GM21786 (cell line): ENCODE data around the gene NMRK2.
"Not testable (repeated sequence)": the region's sequence is repeated elsewhere in the genome, so short reads cannot be mapped to it uniquely, and the experiment has no call there.

ENCODE experiments used
- ATAC-seq: cut with Tn5 transposase; IDR thresholded peaks from one replicate; pipeline ENCODE4 v1.9.1; 2021; ENCODE audit not compliant: unreplicated experiment

The NMRK2 gene

DNA sequence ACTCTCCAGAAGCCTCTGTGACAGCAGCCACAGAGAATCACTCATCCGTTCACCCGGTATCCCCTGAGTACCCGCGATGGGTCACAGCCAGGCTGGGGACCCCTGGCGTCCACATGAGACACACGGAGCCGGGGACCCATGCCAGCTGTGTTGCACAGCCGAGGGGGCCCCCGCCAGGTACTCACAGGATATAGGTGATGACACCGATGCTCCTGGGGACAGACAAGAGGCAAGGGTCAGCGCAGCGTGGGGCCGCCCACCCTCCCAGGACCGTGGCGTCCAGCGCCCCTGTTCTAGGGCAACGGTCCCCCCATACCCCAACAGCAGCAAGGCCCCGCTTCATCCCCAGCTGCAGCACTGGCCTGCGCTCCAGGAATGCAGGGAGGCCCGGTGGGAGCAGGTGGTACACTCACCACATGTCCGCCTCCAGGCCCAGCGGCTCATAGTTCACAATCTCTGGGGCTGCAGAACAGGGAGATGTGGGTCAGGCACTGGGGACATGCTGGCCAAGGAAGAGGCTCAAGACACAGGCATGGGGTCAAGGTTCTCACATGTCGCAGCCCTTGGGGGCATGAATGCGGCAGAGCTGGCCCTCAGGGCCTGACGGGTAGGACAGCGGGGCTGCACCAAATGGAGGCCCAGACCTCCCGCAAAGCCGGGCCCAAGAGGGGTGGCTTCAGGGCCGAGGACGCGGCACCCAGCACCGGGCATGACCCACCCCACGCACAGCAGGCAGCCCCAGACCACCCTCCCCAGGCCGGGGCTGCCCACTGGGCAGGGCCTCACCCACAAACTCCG, 30.8 kb downstream of the NMRK2 start:
- no peak for ATAC-seq

DNA sequence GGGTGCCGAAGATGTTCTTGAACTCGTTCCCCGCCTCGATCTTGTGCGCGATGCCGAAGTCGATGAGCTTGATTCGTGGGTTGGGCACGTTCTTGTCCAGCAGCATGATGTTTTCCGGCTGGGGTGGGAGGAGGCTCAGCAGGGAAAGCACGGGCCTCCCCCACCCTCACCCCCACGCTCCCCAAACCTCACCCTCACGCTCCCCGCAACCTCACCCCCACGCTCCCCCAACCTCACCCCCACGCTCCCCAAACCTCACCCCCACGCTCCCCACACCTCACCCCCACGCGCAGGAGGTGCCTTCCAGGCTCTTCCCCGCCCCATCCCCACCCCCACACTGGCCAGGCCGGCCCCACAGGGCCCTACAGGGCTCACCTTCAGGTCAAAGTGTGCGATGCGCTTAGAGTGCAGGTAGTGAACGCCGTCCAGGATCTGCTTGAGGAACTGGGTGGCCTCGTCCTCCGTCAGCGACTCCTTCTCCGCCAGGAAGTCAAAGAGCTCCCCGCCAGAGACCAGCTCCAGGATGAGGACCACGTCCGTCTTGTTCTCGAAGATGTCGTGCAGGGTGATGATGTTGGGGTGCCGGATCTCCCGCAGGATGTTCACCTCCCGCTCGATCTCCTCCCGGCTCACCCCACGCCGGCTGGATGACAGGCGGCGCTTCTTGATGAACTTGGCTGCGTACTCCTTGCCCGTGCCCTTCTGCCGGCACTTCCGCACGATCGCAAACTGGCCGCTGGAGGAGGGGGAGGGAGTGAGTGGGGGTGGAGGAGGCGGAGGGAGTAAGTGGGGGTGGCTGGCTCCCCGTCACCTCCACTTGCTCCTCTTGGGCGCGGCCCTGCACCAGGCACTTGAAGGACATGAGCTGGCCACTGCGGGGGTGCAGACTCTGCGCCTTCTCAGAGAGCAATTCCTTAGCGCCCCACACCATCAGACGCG, 31.7 kb downstream of the NMRK2 start:
- no peak for ATAC-seq

GRCh38 chr19:3966051-3967017, 33.5 kb downstream of the NMRK2 start:
- no peak for ATAC-seq

DNA sequence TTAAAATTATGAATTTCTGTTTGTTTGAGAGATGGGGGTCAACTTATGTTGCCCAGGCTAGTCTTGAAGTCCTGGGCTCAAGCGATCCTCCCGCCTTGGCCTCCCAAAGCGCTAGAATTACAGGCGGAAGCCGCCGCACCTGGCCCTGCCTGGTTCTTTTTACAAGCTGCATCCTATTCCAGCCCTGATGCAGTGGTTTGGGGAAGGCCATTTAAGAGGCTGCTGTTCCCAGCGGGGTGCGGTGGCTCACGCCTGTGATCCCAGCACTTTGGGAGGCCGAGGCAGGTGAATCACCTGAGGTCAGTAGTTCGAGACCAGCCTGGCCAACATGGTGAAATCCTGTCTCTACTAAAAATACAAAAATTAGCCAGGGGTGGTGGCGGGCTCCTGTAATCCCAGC, 35.1 kb downstream of the NMRK2 start:
- ATAC-seq: not testable (repeated sequence)

DNA sequence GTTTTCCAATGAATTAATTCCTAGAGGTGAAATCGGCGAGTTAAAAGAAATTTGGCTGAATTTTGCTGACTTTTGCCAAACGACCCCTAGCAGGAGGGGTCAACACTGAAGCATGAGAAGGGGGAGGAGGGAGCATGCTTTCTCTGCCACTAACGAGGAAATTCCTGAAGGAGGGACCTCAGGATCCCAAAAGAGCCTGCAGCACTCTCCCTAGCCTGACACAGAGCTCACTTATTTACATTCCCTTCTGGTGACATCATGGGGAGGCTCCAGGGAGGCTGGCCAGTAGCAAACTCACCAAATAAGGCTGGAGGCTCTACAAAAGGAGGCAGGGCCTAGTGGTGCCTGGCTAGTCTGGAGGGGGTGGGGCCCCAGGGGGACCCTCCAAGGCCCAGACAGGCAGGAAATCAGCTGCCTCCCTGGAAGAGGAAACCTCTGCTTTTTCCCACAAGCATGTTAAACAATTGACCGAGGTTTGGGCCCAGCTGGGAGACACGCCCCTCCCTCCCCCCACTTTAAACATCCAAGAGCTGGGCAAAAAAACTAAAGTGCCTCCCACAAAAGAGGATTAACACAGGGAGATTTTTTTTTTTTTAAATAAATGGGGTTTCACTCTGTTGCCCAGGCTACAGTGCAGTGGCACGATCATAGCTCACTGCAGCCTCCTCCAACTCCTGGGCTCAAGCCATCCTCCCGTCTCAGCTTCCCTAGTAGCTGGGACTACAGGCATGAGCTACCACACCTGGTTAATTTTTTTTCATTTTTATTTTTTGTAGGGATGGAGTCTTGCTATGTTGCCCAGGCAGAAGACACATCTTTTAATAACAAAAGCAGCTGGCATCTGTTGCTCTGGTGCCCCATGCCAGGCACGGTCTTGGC, 35.9 kb downstream of the NMRK2 start:
- ATAC-seq: no peak

- ATAC-seq: no peak
Measured at GRCh38 chr19:3969435-3970312, 36.8 kb downstream of the NMRK2 start.

DNA sequence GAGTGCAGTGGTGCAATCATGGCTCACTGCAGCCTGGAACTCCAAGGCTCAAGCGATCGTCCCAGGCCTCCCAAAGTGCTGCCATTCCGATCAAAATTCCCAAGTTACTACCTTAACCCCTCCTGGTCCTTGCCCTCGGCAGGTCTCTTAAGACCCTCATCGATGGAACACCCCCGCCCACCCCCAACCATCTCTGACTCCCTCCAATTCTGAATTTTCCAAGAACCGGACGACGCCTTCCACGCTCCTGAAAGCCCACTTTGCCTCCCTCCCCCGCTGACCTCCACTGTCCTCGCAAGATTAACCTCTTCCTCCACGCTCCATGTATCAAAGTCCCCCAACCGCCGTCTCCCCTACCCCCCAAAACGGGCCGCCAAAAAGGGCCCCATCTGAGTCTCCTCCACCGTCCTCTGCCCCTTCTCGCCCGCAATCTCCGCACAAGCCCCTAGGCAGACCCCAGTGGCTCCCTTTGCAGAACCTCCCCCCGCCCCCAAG, 37.5 kb downstream of the NMRK2 start:
- ATAC-seq: no peak

- peak; percentile 90 for ATAC-seq
Measured at GRCh38 chr19:3970808-3971598, 38.1 kb downstream of the NMRK2 start, which contains the start of gene DAPK3. Gene DAPK3 (minus strand): TSS chr19:3971099. CDS start chr19:3969735, 1,364 bp downstream.

GRCh38 chr19:3975144-3975543, 42.3 kb downstream of the NMRK2 start:
- ATAC-seq: no peak

DNA sequence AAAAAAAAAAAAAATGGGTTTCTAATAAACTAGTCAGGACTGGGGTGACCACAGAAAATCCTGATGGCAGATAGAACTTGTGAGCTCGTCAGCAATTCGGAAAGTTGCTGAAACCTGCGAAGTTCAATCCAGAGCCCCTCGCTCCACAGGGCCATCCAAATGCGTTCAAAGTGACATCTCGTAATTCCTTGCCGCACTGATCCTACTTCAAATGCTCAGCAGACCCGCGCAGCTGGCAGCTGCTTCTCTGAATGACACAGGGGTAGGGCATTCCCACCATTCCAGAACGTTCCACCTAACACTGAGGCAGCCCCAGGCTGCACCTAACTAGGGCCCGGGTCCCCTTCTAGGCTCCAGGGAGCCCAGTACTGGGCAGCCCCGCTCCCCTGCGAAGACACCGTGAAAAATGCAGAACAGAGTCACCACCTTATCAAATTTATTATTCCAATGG, 42.8 kb downstream of the NMRK2 start:
- no peak for ATAC-seq

GRCh38 chr19:3976495-3977241, 43.8 kb downstream of the NMRK2 start:
- no peak for ATAC-seq

GRCh38 chr19:3977242-3978143, 44.6 kb downstream of the NMRK2 start:
- ATAC-seq: no peak

GRCh38 chr19:3978145-3978544, 45.3 kb downstream of the NMRK2 start:
- no peak for ATAC-seq

- ATAC-seq: no peak
Measured at GRCh38 chr19:3979289-3979673, 46.4 kb downstream of the NMRK2 start.

GRCh38 chr19:3979674-3980352, 46.9 kb downstream of the NMRK2 start:
- ATAC-seq: no peak
